Neural crest cell (in vitro differentiated cells): ENCODE data around the gene ATAD2B. TPM values are rescaled to one million over a fixed set of nuclear protein-coding genes. Genes with fewer than 3 reads are reported as not detected.

Experiments used
- DNase-seq: peaks from one replicate; pipeline ENCODE4 v3.0.0; 2021; ENCODE audit warnings: low read depth, mixed read lengths, low spot score
- H3K27ac Mint-ChIP-seq: one replicate; pipeline ENCODE4 v1.8.0; 2021; ENCODE audit warnings: mild to moderate bottlenecking, mixed read lengths; ENCODE audit not compliant: unreplicated experiment
- H3K27me3 Mint-ChIP-seq: 2 replicates; pipeline ENCODE4 v1.8.0; 2021; ENCODE audit warnings: low read depth, mild to moderate bottlenecking, mixed read lengths
- H3K36me3 Mint-ChIP-seq: 2 replicates; pipeline ENCODE4 v1.8.0; 2021; ENCODE audit warnings: low read depth, mild to moderate bottlenecking, mixed read lengths
- H3K4me1 Mint-ChIP-seq: 2 replicates; pipeline ENCODE4 v1.8.0; 2021; ENCODE audit warnings: mixed read lengths
- H3K4me3 Mint-ChIP-seq: one replicate; pipeline ENCODE4 v1.8.0; 2021; ENCODE audit warnings: mild to moderate bottlenecking, mixed read lengths
- H3K9me3 Mint-ChIP-seq: 2 replicates; pipeline ENCODE4 v1.8.0; 2021; ENCODE audit warnings: mixed read lengths
- total RNA-seq: library from RNA; stranded (reverse); gene quantifications from 2 replicates; pipeline ENCODE4 v1.2.1, GENCODE V29; 2021
- TF ChIP-seq, protein P1 (sequence below): fragments of 200-600 bp; sonication (generic); conservative IDR thresholded peaks from 2 replicates; pipeline ENCODE4 v1.5.0; 2021; ENCODE audit warnings: antibody characterized with exemption, mild to moderate bottlenecking

The ATAD2B gene
- total RNA-seq, 1 donor from 2014 or later, result 29.4 TPM

DNA sequence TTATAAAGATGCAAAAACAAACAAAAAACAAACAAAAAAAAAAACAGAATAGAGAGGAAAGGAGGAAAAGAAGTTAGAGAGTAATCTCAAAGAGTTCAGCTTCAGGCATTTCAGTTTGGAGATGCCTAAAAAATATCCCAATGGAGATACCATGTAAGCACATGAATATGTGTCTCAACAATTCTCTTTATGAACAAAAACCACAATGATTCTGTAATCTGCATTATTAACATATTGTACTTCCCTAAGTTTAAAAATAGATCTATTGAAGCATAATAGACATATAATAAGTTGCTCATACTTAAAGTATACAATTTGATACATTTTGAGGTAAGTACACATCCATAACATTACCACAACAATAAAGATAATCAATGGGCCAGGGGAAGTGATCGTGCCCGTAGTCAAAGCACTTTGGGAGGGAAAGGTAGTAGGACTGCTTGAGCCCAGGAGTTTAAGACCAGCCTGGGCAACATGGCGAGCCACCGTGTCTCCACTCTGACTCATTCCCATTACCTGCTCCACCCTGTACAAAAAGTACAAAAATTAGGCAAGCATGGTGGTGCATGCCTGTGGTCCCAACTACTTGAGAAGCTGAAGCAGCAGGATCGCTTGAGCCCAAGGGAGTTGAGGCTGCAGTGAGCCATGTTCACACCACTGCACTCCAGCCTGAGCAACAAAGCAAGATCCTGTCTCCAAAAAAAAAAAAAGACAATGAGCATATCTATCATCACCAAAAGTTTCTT is 158.9 kb downstream of the ATAD2B start:
- Mint-ChIP-seq H3K4me3 (no peak overlapping the region), H3K27me3 (no peaks in the 10 kb centered on the region), H3K27ac (no peak overlapping the region), H3K9me3 (peaks cover 9% of the 10 kb centered on the region), H3K4me1 (no peaks in the 10 kb centered on the region), H3K36me3 (peaks cover 32% of the 10 kb centered on the region)
- TF ChIP-seq, protein P1, sequence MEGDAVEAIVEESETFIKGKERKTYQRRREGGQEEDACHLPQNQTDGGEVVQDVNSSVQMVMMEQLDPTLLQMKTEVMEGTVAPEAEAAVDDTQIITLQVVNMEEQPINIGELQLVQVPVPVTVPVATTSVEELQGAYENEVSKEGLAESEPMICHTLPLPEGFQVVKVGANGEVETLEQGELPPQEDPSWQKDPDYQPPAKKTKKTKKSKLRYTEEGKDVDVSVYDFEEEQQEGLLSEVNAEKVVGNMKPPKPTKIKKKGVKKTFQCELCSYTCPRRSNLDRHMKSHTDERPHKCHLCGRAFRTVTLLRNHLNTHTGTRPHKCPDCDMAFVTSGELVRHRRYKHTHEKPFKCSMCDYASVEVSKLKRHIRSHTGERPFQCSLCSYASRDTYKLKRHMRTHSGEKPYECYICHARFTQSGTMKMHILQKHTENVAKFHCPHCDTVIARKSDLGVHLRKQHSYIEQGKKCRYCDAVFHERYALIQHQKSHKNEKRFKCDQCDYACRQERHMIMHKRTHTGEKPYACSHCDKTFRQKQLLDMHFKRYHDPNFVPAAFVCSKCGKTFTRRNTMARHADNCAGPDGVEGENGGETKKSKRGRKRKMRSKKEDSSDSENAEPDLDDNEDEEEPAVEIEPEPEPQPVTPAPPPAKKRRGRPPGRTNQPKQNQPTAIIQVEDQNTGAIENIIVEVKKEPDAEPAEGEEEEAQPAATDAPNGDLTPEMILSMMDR, result no peak
- no peak for DNase-seq

DNA sequence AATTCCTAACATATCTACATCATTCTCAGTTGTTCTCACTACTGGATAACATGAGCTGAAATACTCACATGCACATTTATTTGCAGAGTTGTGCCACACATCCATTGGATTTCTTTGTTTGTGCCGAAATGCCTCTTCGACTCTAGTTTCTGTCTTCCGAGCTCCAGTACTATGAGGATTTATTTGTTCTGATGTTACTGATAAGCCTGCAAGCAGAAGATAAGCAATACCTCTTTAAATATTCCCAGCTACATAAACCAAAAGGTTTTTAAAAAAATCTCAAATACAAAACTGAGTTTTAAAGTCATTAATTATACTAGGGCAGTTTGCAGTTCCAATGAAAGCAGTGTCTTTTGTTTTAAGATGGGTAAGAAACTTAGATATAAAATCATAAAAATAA is 164.8 kb downstream of the ATAD2B start:
- H3K27ac Mint-ChIP-seq, result no peak overlapping the region

DNA sequence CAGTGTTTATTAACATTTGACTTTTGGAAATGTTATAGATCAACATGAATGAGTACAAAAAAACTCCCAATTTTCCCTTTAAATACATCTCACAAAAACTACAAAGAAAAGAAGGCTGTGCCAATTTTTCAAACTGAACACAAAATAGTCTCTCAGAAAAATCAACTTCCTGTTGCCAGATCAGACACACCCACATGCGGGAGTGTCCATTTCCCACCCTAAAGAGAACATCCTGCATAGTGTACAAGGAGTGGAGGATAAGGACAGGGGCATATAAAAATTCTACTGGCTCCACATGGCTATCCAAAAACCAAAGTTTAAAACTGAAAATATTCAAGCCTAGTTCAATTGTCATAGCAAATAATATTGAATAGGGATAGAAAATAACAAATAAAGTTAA is 165.3 kb downstream of the ATAD2B start:
- H3K36me3 Mint-ChIP-seq, result peaks cover 17% of the 10 kb centered on the region
- H3K4me1 Mint-ChIP-seq, result no peaks in the 10 kb centered on the region
- no peak overlapping the region for H3K27ac Mint-ChIP-seq
- no peaks in the 10 kb centered on the region for H3K27me3 Mint-ChIP-seq
- DNase-seq, result no peak
- TF ChIP-seq, protein P1, result no peak
- no peaks in the 10 kb centered on the region for H3K9me3 Mint-ChIP-seq
- no peak overlapping the region for H3K4me3 Mint-ChIP-seq

More for the DNA sequence above, 164.8 kb downstream of the ATAD2B start:
- H3K4me1 Mint-ChIP-seq, result no peaks in the 10 kb centered on the region
- no peak overlapping the region for H3K4me3 Mint-ChIP-seq
- no peak for DNase-seq
- no peaks in the 10 kb centered on the region for H3K27me3 Mint-ChIP-seq
- no peaks in the 10 kb centered on the region for H3K9me3 Mint-ChIP-seq
- TF ChIP-seq, protein P1, result no peak
- H3K36me3 Mint-ChIP-seq, result peaks cover 17% of the 10 kb centered on the region

DNA sequence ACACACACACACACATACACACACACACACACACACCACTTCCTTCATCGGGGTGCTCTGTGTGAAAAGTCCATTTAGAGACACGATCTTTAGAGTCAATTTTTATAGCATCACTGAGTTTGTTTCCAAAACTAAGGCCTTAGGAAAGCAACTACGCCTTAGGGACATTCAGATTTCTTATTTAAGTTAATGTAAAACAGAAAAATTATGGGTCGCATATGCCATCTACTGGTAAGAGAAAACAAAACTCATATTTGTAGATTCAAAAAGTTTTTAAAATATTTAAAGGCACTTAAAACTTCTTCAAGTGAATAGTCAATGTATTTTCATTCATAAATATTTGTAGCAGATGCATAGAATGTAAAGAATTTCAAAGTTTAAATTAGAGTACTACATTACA is 166.2 kb downstream of the ATAD2B start:
- H3K27ac Mint-ChIP-seq, result no peak overlapping the region
- H3K9me3 Mint-ChIP-seq, result no peaks in the 10 kb centered on the region
- DNase-seq, result no peak
- no peak overlapping the region for H3K4me3 Mint-ChIP-seq
- H3K36me3 Mint-ChIP-seq, result peaks cover 17% of the 10 kb centered on the region
- H3K27me3 Mint-ChIP-seq, result no peaks in the 10 kb centered on the region
- H3K4me1 Mint-ChIP-seq, result no peaks in the 10 kb centered on the region
- TF ChIP-seq, protein P1, result peak; percentile 62

DNA sequence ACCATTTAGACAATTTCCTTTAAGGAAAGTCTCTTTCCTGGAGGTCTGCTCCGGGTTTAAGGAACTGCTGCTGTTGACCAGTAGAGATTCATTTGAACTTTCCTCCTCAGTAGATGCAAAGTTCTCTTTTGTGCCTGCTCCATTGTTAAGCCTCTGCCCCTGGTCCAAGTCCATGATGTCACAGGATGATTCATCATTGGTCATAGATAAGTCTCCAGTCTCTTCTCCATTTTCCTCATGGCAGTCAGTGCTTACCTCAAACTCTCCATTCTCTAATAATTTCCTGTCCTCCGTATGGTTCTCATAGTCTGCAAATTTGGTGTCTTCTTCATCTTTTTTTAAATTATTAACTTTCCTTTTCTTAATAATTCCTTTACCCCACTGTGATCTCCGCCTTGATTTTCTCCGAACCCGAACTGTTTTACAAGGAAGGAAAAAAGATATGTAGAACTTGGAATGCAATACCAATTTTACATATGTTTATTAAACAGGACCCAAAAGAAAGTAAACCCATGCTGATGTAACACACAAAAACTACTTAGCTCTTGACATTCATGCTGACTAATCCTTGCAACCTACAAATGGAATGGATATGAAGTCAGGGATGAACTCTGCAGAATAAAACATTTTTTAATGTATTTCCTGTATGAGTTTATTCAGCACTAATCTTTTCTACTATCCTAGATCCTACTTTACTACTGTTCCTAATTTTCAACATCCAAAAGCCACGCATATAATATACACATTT is 169.1 kb downstream of the ATAD2B start:
- H3K4me1 Mint-ChIP-seq, result no peaks in the 10 kb centered on the region
- no peaks in the 10 kb centered on the region for H3K27me3 Mint-ChIP-seq
- H3K27ac Mint-ChIP-seq, result no peak overlapping the region
- peaks cover 12% of the 10 kb centered on the region for H3K36me3 Mint-ChIP-seq
- no peak for DNase-seq
- H3K9me3 Mint-ChIP-seq, result no peaks in the 10 kb centered on the region
- no peak overlapping the region for H3K4me3 Mint-ChIP-seq
- TF ChIP-seq, protein P1, result no peak
